ENCODE results near the gene TNS1. TPM values are rescaled to one million over a fixed set of nuclear protein-coding genes. Genes with fewer than 3 reads are reported as not detected.

The TNS1 gene
- total RNA-seq, 1 donor: 116 TPM

GRCh38 chr2:217909156-217909820, 93.5 kb downstream of the TNS1 start:
- no peak for DNase-seq (ENCODE audit: low read depth)
- TF ChIP-seq CTCF (IDR thresholded peaks at IDR 0.05; ENCODE audit: insufficient read depth, low read length): no peak
- no peak overlapping the region for H3K4me3 ChIP-seq (ENCODE audit: low read depth, low read length)

GRCh38 chr2:217908544-217908943, 94.3 kb downstream of the TNS1 start:
- no peak overlapping the region for H3K4me3 ChIP-seq (ENCODE audit: low read depth, low read length)

GRCh38 chr2:217907266-217907665, 95.5 kb downstream of the TNS1 start:
- no peak overlapping the region for H3K4me3 ChIP-seq (ENCODE audit: low read depth, low read length)
- TF ChIP-seq CTCF (IDR thresholded peaks at IDR 0.05; ENCODE audit: insufficient read depth, low read length): no peak
- no peak for DNase-seq (ENCODE audit: low read depth)

More at GRCh38 chr2:217908544-217908943, 94.3 kb downstream of the TNS1 start:
- TF ChIP-seq CTCF (IDR thresholded peaks at IDR 0.05; ENCODE audit: insufficient read depth, low read length): no peak
- DNase-seq (ENCODE audit: low read depth): no peak

- no peak overlapping the region for H3K4me3 ChIP-seq (ENCODE audit: low read depth, low read length)
- no peak for TF ChIP-seq CTCF (IDR thresholded peaks at IDR 0.05; ENCODE audit: insufficient read depth, low read length)
- no peak for DNase-seq (ENCODE audit: low read depth)
Observed at GRCh38 chr2:217906798-217907197, 96.0 kb downstream of the TNS1 start.

- no peak for TF ChIP-seq CTCF (IDR thresholded peaks at IDR 0.05; ENCODE audit: insufficient read depth, low read length)
- H3K4me3 ChIP-seq (ENCODE audit: low read depth, low read length): no peak overlapping the region
- DNase-seq (ENCODE audit: low read depth): no peak
Observed at GRCh38 chr2:217905896-217906295, 96.9 kb downstream of the TNS1 start.

GRCh38 chr2:217905395-217905794, 97.4 kb downstream of the TNS1 start:
- H3K4me3 ChIP-seq (ENCODE audit: low read depth, low read length): no peak overlapping the region
- no peak for TF ChIP-seq CTCF (IDR thresholded peaks at IDR 0.05; ENCODE audit: insufficient read depth, low read length)
- no peak for DNase-seq (ENCODE audit: low read depth)

- H3K4me3 ChIP-seq (ENCODE audit: low read depth, low read length): no peak overlapping the region
- no peak for DNase-seq (ENCODE audit: low read depth)
- TF ChIP-seq CTCF (IDR thresholded peaks at IDR 0.05; ENCODE audit: insufficient read depth, low read length): no peak
Observed at GRCh38 chr2:217904614-217904965, 98.2 kb downstream of the TNS1 start.

All from fibroblast of the aortic adventitia (primary cell).